ENCODE data around the gene LPAR1. TPM values are rescaled to one million over a fixed set of nuclear protein-coding genes. Genes with fewer than 3 reads are reported as not detected.

LPAR1 gene
- total and polyA plus RNA-seq, 2 of the 8 experiments (the other 6 are each of a cell fraction or from before 2014, with no cell fraction given) = 3.4 to 5.1 TPM

GRCh38 chr9:110921705-110922104 lies 116.6 kb downstream of the LPAR1 start:
- Histone ChIP-seq H3K4me3 (ENCODE audit: extremely low read depth in 1 of 4, insufficient read depth in 2 of 4, low read depth in 3 of 4, low read length in 4 of 4) (no peak overlapping the region), H2BK12ac (ENCODE audit: low read depth, low read length) (no peak overlapping the region), H3K9ac (replicated peaks in 1 of 4; ENCODE audit: extremely low read depth in 1 of 4, low read depth in 3 of 4, low read length in 3 of 4) (no peak overlapping the region), H3K79me1 (ENCODE audit: low read depth, low read length) (no peaks in the 10 kb centered on the region), H3K4ac (replicated peaks; ENCODE audit: insufficient read length, low read depth, low read length) (no peak overlapping the region), H3K27ac (ENCODE audit: low read depth, low read length) (no peak overlapping the region), H4K8ac (ENCODE audit: extremely low read depth, insufficient read depth, low read length) (no peak overlapping the region), H3K23ac (ENCODE audit: insufficient read length) (no peak overlapping the region), H3K79me2 (ENCODE audit: control insufficient read depth in 1 of 2, insufficient read depth in 2 of 2, low read length in 2 of 2) (no peaks in the 10 kb centered on the region), H4K91ac (replicated peaks; ENCODE audit: insufficient read length, low read length) (no peak overlapping the region), H4K5ac (ENCODE audit: insufficient read length, low read depth, low read length) (no peak overlapping the region), H3K56ac (replicated peaks; ENCODE audit: insufficient read length, low read depth, low read length) (no peak overlapping the region), H3K36me3 (ENCODE audit: control insufficient read depth in 2 of 4, insufficient read depth in 4 of 4, low read length in 3 of 4) (no peaks in the 10 kb centered on the region), H2BK20ac (ENCODE audit: low read length) (no peak overlapping the region), H2BK15ac (ENCODE audit: low read length) (no peak overlapping the region), H2AFZ (ENCODE audit: low read length) (no peak overlapping the region), H3K9me3 (ENCODE audit: insufficient read depth in 2 of 2, low read depth in 1 of 2, low read length in 1 of 2) (peaks cover 0 to 4% of the 10 kb centered on the region in 2 experiments; a peak in 1 of 4 replicates), H3K18ac (ENCODE audit: extremely low read depth, low read length) (no peak overlapping the region), H3K27me3 (replicated peaks in 1 of 4; ENCODE audit: control insufficient read depth in 3 of 4, extremely low read depth in 1 of 4, insufficient read depth in 3 of 4, low read length in 3 of 4) (no peaks in the 10 kb centered on the region), H3K4me2 (ENCODE audit: insufficient read depth in 1 of 2, low read depth in 2 of 2, low read length in 2 of 2) (no peak overlapping the region), H2AK5ac (ENCODE audit: low read depth, low read length) (no peak overlapping the region), H4K20me1 (replicated peaks in 1 of 2; ENCODE audit: control insufficient read depth in 1 of 2, insufficient read depth in 2 of 2, low read length in 2 of 2) (peaks cover 0 to under 1% of the 10 kb centered on the region in 2 experiments), H3K4me1 (replicated peaks in 1 of 4; ENCODE audit: control insufficient read depth in 3 of 4, insufficient read depth in 4 of 4, low read length in 3 of 4) (no peaks in the 10 kb centered on the region), H2BK120ac (replicated peaks; ENCODE audit: low read depth, low read length) (no peak overlapping the region), H3K23me2 (ENCODE audit: low read depth, low read length) (no peaks in the 10 kb centered on the region), H3K14ac (ENCODE audit: insufficient read length) (no peak overlapping the region), H2BK5ac (ENCODE audit: low read depth, low read length) (no peak overlapping the region)
- no peak for DNase-seq (ENCODE audit: low read depth in 1 of 2, low spot score in 2 of 2)
- WGBS, 2 experiments (ENCODE audit: extremely low coverage in 1 of 2, insufficient coverage in 1 of 2, insufficient read length in 1 of 2, insufficient replicate concordance in 2 of 2, low coverage in 1 of 2, low lambda C conversion rate in 2 of 2, missing lambda C conversion rate in 1 of 2) = 87% methylated on average over 5 of the region's 5 CpGs; no CpG with 5 or more reads in 1 of the 2 experiments
- ChIA-PET CTCF (ENCODE audit: partially characterized antibody) (no interaction called here), POLR2A (ENCODE audit: partially characterized antibody) (no interaction called here)
- FAIRE-seq = no peak
- TF ChIP-seq CHD7 (IDR thresholded peaks at IDR 0.05; ENCODE audit: insufficient replicate concordance, low read length) = no peak
